ENCODE data around the gene HPCAL1. TPM values are rescaled to one million over a fixed set of nuclear protein-coding genes. Genes with fewer than 3 reads are reported as not detected.
A peak's percentile ranks its signal among the peaks of the same experiment; 100 is the strongest.

The HPCAL1 gene
- total RNA-seq, 2 donors from 2014 or later: 64.5 to 85.7 TPM

DNA sequence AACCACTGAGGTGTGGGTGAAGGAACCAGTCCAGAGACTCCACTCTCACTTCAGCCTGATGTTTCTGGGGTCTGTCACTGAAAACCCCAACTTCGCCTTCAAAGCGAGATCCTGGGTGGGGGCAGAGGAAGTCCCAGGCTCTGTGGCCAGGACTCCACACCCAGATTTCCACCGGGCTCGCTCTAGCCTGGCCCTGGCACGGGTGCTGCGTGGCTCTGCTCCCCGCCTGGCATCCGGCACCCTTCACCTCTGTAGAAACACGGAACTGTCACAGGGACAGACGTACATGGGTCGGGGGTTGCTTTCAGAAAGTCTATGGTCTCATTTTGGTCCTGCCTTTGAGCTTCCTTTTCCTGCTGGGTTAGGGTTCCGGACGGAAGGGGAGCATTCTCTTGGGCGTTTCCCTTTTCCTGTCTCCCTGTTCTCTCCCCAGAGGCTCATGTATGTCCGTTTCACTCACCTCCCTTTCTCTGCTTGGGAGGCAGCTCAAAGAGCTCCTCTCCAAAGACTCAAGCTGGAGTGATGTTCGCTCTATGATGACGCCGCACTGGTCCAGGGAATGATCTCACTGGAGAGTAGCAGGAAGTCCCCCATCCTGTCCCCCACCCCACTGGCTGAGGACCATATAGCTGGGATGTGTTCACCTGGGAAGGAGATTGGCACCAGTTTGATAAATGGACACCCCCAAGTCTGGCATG is 103.9 kb downstream of the HPCAL1 start:
- intact Hi-C loops (cut with DNase I): no loop called here
- no peak for DNase-seq
- Histone ChIP-seq H3K9me3 (no peaks in the 10 kb centered on the region), H3K36me3 (no peaks in the 10 kb centered on the region), H3K9ac (ENCODE audit: low read depth in 2 of 2, low read length in 2 of 2) (no peak overlapping the region), H3K4me3 (no peak overlapping the region), H3K4me1 (peaks cover 6% of the 10 kb centered on the region), H3K27ac (no peak overlapping the region), H3K27me3 (no peaks in the 10 kb centered on the region)
- TF ChIP-seq, protein P1, sequence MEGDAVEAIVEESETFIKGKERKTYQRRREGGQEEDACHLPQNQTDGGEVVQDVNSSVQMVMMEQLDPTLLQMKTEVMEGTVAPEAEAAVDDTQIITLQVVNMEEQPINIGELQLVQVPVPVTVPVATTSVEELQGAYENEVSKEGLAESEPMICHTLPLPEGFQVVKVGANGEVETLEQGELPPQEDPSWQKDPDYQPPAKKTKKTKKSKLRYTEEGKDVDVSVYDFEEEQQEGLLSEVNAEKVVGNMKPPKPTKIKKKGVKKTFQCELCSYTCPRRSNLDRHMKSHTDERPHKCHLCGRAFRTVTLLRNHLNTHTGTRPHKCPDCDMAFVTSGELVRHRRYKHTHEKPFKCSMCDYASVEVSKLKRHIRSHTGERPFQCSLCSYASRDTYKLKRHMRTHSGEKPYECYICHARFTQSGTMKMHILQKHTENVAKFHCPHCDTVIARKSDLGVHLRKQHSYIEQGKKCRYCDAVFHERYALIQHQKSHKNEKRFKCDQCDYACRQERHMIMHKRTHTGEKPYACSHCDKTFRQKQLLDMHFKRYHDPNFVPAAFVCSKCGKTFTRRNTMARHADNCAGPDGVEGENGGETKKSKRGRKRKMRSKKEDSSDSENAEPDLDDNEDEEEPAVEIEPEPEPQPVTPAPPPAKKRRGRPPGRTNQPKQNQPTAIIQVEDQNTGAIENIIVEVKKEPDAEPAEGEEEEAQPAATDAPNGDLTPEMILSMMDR (IDR thresholded peaks at IDR 0.05): no peak

DNA sequence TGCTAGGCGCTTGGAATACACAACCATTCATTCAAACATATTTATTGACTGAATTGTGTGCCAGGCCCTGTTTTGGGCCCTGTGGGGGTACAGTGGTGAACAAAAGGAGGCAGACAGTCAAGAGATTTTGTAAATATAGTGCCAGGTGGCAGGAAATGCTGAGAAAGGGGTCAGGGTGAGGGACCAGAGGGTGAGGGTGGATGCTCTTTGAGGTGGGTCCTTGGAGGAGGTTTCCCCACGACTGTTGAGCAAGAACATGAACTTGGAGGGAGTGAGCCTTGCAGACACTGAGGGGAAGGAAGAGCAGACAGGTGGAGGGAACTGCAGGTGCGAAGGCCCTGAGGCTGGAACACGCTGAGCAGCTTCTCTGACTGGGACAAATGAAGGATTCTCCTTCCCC is 104.7 kb downstream of the HPCAL1 start:
- intact Hi-C loops (cut with DNase I): no loop called here
- TF ChIP-seq, protein P1 (IDR thresholded peaks at IDR 0.05): no peak
- Histone ChIP-seq H3K4me1 (peaks cover 6% of the 10 kb centered on the region), H3K27me3 (no peaks in the 10 kb centered on the region), H3K27ac (peak overlapping the region; percentile 74), H3K9me3 (no peaks in the 10 kb centered on the region), H3K36me3 (no peaks in the 10 kb centered on the region), H3K4me3 (no peak overlapping the region), H3K9ac (ENCODE audit: low read depth in 2 of 2, low read length in 2 of 2) (peak overlapping the region in 1 of 2 donors; percentile 60)
- no peak for DNase-seq

DNA sequence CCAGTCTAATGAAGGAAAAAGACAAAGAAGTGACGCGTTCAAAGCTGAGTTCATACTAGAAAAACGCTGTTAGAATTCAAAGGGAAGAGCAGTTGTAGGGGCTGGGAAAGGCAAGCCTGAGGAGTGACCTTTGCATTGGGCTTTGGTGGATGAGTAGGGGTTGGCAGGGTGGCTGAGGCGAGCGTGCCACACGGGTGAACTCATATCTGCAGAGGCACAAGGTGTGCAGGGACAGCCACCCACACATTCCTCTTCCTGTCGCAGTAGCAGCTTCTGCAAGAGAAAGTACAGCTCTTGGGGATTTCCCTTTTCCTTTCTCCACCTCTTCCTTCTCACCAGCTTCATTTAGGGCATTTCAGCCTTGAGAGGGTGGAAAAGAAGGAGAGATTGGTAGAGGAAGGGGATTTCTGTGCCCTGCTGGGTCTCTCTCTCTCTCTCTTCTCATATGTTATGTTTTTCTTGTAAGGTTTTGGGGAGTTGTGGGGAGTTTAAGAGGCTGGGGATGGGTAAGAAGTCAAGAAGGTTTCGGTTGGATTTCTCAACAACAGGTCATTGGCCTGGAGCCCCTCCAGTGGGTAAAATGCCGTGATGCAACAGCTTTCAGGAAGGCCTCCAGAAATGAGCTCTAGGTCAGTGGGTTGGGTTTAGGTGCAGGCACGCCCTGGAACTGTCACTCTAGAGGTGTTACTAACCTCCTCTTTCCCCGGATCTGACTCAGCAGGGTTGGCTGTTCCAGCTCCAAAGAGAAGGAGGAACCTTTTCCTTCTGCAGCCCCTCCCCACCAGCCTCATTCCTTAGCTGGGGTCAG is 105.3 kb downstream of the HPCAL1 start:
- no peaks in the 10 kb centered on the region for H3K27me3 ChIP-seq
- TF ChIP-seq, protein P1 (IDR thresholded peaks at IDR 0.05): no peak
- H3K4me3 ChIP-seq: no peak overlapping the region
- peak; percentile 85 for DNase-seq
- intact Hi-C loops (cut with DNase I): no loop called here
- H3K9me3 ChIP-seq: no peaks in the 10 kb centered on the region
- no peaks in the 10 kb centered on the region for H3K36me3 ChIP-seq
- peak overlapping the region; percentile 74 for H3K27ac ChIP-seq
- H3K4me1 ChIP-seq: peaks cover 6% of the 10 kb centered on the region
- H3K9ac ChIP-seq (ENCODE audit: low read depth in 2 of 2, low read length in 2 of 2): peak overlapping the region in 1 of 2 donors; percentile 60

DNA sequence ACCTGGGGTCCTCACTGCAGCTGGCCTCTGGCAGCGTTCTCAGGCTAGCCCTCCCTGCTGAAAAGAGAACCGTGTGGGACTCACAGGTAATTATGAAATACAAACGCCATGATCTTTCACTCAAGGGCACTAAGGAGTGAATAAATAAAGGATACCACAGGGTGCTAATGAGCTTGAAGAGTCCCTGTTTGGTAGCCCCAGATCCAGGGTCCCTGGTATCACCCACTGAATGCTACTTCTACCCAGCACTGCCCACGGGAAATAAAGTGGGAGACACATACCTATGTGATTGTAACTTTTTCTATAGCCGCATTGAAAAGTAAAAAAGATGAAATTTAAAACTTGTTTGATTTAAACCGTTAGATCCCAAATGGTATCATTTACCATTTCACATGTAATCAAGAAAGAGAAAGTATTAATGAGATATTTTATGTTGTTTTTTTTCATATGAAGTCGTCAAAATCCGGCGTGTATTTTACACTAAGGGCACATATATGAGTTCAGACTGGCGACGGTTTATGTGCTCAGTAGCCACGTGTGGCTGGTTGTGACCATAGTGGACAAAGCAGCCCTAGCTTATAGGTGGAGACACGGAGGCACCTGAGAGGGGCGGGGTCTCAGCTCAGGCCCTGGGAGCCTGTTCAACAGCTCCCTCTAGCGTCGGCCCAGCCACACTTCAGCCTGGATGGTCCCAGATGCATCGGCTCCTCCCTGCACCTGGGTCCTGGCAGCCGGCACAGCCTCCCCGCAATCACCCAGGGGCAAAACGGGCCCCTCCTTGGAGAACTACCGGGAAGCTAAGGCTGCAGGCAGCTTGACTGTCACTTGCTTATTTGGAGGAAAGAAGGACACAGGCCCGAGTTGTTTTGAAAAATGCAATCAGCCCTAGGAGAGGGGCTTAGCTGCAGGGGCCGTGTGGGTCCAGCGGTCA is 106.2 kb downstream of the HPCAL1 start:
- Histone ChIP-seq H3K4me1 (peaks cover 8% of the 10 kb centered on the region), H3K36me3 (no peaks in the 10 kb centered on the region), H3K4me3 (no peak overlapping the region), H3K27me3 (no peaks in the 10 kb centered on the region), H3K9ac (ENCODE audit: low read depth in 2 of 2, low read length in 2 of 2) (peak overlapping the region; percentile 37 to 60), H3K27ac (peak overlapping the region; percentile 74), H3K9me3 (no peaks in the 10 kb centered on the region)
- DNase-seq: peak; percentile 91
- intact Hi-C loops (cut with DNase I): no loop called here
- TF ChIP-seq, protein P1 (IDR thresholded peaks at IDR 0.05): peak; percentile 90
